GM19467 (cell line): ENCODE measurements around the gene BPIFB6.

ENCODE experiments used
- ATAC-seq: cut with Tn5 transposase; IDR thresholded peaks from one replicate; pipeline ENCODE4 v1.9.1; 2021; ENCODE audit warnings: mild to moderate bottlenecking, moderate library complexity; ENCODE audit not compliant: unreplicated experiment

Gene BPIFB6

GRCh38 chr20:33015700-33016580 is 15.5 kb upstream of the BPIFB6 start:
- no peak for ATAC-seq

- ATAC-seq, result no peak
Observed at GRCh38 chr20:33016581-33017109, 14.8 kb upstream of the BPIFB6 start.

GRCh38 chr20:33017542-33017941 is 13.9 kb upstream of the BPIFB6 start:
- no peak for ATAC-seq

- ATAC-seq, result no peak
Observed at GRCh38 chr20:33018169-33018931, 13.1 kb upstream of the BPIFB6 start.

GRCh38 chr20:33019465-33020277 is 11.8 kb upstream of the BPIFB6 start:
- ATAC-seq, result no peak

GRCh38 chr20:33020278-33021161 is 10.9 kb upstream of the BPIFB6 start:
- ATAC-seq, result no peak

- ATAC-seq, result no peak
Observed at GRCh38 chr20:33021879-33022278, 9.6 kb upstream of the BPIFB6 start.

GRCh38 chr20:33022289-33022688 is 9.2 kb upstream of the BPIFB6 start:
- ATAC-seq, result no peak

GRCh38 chr20:33022694-33023438 is 8.6 kb upstream of the BPIFB6 start:
- no peak for ATAC-seq

GRCh38 chr20:33023439-33024242 is 7.8 kb upstream of the BPIFB6 start:
- no peak for ATAC-seq

GRCh38 chr20:33024243-33024560 is 7.2 kb upstream of the BPIFB6 start:
- ATAC-seq, result no peak

GRCh38 chr20:33024609-33025317 is 6.7 kb upstream of the BPIFB6 start:
- no peak for ATAC-seq

- no peak for ATAC-seq
Observed at GRCh38 chr20:33025318-33025876, 6.1 kb upstream of the BPIFB6 start.

- ATAC-seq, result no peak
Observed at GRCh38 chr20:33026072-33026778, 5.2 kb upstream of the BPIFB6 start.

GRCh38 chr20:33026779-33027759 is 4.4 kb upstream of the BPIFB6 start:
- ATAC-seq, result no peak
